ENCODE measurements around the gene CACNB2.

DNA sequence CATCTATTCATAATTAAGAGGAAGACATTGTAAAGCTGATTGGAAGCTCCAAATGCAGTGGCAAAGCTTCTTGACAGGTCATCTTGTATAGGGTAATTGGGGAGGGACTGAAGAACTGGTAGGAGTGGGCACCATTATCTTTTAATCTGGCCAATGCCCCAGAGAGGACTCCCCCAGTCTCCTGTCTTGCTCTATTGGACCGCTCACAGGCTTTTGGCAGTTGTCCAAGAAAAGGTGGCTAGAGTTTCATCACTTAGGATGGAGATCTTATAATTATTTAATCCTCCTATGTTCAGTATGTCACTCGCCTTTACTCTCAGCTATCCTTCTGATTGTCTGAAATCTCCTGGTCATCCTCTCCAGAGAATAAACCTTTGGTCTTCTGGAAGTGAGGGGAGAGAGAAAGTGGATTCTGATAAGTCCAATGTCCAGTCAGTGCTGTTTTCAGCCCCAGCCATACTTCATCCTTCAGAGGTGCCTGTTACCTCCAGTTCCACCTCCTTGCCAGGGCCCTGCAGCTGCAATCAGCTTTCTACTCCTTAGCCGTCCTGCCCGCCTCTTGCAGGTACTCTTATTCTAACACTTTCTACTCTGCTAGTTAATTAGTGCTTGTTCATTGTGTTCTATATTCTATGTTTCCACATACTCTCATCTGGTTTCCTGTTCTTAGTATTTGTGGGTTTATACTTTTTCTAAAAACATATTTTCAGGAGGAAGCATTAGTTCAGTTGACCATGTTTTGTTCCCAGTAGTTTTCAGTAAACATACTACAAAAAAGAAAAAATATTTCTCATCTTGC, 269.6 kb downstream of the CACNB2 start:
- TF ChIP-seq GATA2 (IDR thresholded peaks at IDR 0.05; ENCODE audit: insufficient read depth, insufficient read length, low read depth, low read length): no peak
- TF ChIP-seq, protein P1, sequence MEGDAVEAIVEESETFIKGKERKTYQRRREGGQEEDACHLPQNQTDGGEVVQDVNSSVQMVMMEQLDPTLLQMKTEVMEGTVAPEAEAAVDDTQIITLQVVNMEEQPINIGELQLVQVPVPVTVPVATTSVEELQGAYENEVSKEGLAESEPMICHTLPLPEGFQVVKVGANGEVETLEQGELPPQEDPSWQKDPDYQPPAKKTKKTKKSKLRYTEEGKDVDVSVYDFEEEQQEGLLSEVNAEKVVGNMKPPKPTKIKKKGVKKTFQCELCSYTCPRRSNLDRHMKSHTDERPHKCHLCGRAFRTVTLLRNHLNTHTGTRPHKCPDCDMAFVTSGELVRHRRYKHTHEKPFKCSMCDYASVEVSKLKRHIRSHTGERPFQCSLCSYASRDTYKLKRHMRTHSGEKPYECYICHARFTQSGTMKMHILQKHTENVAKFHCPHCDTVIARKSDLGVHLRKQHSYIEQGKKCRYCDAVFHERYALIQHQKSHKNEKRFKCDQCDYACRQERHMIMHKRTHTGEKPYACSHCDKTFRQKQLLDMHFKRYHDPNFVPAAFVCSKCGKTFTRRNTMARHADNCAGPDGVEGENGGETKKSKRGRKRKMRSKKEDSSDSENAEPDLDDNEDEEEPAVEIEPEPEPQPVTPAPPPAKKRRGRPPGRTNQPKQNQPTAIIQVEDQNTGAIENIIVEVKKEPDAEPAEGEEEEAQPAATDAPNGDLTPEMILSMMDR (IDR thresholded peaks at IDR 0.05; ENCODE audit: extremely low read depth in 1 of 2, insufficient read depth in 1 of 2, low read depth in 1 of 2, low read length in 2 of 2): no peak
- no peak for TF ChIP-seq POLR2A (IDR thresholded peaks at IDR 0.05; ENCODE audit: low read depth, low read length)
- TF ChIP-seq JUN (IDR thresholded peaks at IDR 0.05; ENCODE audit: borderline replicate concordance, insufficient read depth, insufficient read length, low read depth): no peak
- TF ChIP-seq FOS (IDR thresholded peaks at IDR 0.05; ENCODE audit: borderline replicate concordance, insufficient read depth, low read length): no peak
- TF ChIP-seq EZH2 (IDR thresholded peaks at IDR 0.05; ENCODE audit: borderline replicate concordance, low read depth, low read length, severe bottlenecking): no peak
- TF ChIP-seq, protein P2, sequence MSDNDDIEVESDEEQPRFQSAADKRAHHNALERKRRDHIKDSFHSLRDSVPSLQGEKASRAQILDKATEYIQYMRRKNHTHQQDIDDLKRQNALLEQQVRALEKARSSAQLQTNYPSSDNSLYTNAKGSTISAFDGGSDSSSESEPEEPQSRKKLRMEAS (IDR thresholded peaks at IDR 0.05; ENCODE audit: insufficient read depth, insufficient read length): no peak

Data from endothelial cell of umbilical vein (primary cell).